Measurements from ENCODE around the gene CYFIP1. TPM values are rescaled to one million over a fixed set of nuclear protein-coding genes. Genes with fewer than 3 reads are reported as not detected.

The CYFIP1 gene
- polyA plus RNA-seq, 1 experiment, result 93.4 TPM

GRCh38 chr15:22949074-22949547 is 31.1 kb downstream of the CYFIP1 start:
- CTCF ChIA-PET, result interaction anchor here (0.7 kb wide), 1 partner anchor 12 kb away, joined by 4 read pairs; no protein-coding TSS in a partner anchor
- TF ChIP-seq, protein P1, sequence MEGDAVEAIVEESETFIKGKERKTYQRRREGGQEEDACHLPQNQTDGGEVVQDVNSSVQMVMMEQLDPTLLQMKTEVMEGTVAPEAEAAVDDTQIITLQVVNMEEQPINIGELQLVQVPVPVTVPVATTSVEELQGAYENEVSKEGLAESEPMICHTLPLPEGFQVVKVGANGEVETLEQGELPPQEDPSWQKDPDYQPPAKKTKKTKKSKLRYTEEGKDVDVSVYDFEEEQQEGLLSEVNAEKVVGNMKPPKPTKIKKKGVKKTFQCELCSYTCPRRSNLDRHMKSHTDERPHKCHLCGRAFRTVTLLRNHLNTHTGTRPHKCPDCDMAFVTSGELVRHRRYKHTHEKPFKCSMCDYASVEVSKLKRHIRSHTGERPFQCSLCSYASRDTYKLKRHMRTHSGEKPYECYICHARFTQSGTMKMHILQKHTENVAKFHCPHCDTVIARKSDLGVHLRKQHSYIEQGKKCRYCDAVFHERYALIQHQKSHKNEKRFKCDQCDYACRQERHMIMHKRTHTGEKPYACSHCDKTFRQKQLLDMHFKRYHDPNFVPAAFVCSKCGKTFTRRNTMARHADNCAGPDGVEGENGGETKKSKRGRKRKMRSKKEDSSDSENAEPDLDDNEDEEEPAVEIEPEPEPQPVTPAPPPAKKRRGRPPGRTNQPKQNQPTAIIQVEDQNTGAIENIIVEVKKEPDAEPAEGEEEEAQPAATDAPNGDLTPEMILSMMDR (IDR thresholded peaks at IDR 0.05; ENCODE audit: insufficient read depth, low read depth, low read length), result no peak
- Histone ChIP-seq H3K27me3 (ENCODE audit: control insufficient read depth, insufficient read depth, low read length) (no peaks in the 10 kb centered on the region), H3K36me3 (ENCODE audit: control insufficient read depth, insufficient read depth, low read length) (peaks cover 5% of the 10 kb centered on the region; the same call in 1 of the 2 replicates), H3K4me3 (ENCODE audit: low read depth, low read length) (no peak overlapping the region)
- DNase-seq (ENCODE audit: low read depth), result peak; percentile 4
- POLR2A ChIA-PET, result no interaction called here

DNA sequence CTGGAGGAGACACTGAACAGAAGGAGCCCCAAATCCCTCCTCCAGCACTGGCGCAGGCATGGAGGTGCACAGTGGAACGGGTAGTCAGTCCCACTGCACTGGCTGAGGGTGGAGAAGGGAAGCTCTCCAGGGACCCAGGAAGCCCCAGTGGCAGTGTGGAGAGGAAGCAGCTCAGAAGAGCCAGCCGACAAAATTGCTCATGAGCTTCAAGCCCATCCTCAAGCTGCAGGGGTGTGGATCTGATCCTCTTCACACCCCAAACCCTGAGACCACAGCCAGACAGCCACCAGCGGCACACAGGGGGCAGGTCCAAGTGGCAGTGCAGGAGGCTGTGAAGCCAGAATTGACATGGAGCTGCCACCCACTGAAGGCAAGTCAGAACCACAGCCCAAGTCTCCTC is 32.1 kb downstream of the CYFIP1 start:
- POLR2A ChIA-PET, result interaction anchor here (0.5 kb wide), 1 partner anchor 33 kb away, joined by 4 read pairs; no protein-coding TSS in a partner anchor
- CTCF ChIA-PET, result interaction anchor here (1.3 kb wide), 1 partner anchor 12 kb away, joined by 3 read pairs; no protein-coding TSS in a partner anchor
- TF ChIP-seq, protein P1 (IDR thresholded peaks at IDR 0.05; ENCODE audit: insufficient read depth, low read depth, low read length), result no peak
- peaks cover 7% of the 10 kb centered on the region for H3K36me3 ChIP-seq (ENCODE audit: control insufficient read depth, insufficient read depth, low read length)
- no peak overlapping the region for H3K4me3 ChIP-seq (ENCODE audit: low read depth, low read length)
- DNase-seq (ENCODE audit: low read depth), result no peak
- no peaks in the 10 kb centered on the region for H3K27me3 ChIP-seq (ENCODE audit: control insufficient read depth, insufficient read depth, low read length)

- TF ChIP-seq, protein P1 (IDR thresholded peaks at IDR 0.05; ENCODE audit: insufficient read depth, low read depth, low read length), result no peak
- ChIA-PET POLR2A (interaction anchor here (0.5 kb wide), 1 partner anchor 32 kb away, joined by 4 read pairs; no protein-coding TSS in a partner anchor), CTCF (interaction anchor here (1.3 kb wide), 1 partner anchor 11 kb away, joined by 3 read pairs; no protein-coding TSS in a partner anchor)
- H3K27me3 ChIP-seq (ENCODE audit: control insufficient read depth, insufficient read depth, low read length), result no peaks in the 10 kb centered on the region
- DNase-seq (ENCODE audit: low read depth), result no peak
- peaks cover 13% of the 10 kb centered on the region for H3K36me3 ChIP-seq (ENCODE audit: control insufficient read depth, insufficient read depth, low read length)
- no peak overlapping the region for H3K4me3 ChIP-seq (ENCODE audit: low read depth, low read length)
Measured at GRCh38 chr15:22947101-22948000, 32.8 kb downstream of the CYFIP1 start.

DNA sequence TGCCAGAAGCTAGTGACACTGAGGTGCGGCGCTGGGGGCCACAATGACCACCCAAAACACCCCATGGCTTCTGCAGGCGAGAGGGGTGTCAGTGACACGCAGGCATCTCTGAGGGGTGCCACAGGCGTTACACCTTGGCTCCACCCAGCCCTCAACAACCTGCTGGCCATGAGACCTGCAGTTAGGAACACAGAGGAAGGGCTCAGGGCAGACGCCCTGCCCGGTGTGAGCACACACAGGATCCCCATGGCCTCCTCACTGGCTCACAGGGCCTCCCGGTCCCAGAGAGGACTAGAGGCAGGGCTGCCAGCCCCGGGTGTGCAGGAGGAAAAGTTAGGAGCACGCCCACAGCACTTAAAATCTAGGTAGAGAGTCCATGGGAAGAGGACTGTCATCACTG is 35.1 kb downstream of the CYFIP1 start:
- DNase-seq (ENCODE audit: low read depth), result no peak
- H3K36me3 ChIP-seq (ENCODE audit: control insufficient read depth, insufficient read depth, low read length), result peaks cover 14% of the 10 kb centered on the region
- TF ChIP-seq, protein P1 (IDR thresholded peaks at IDR 0.05; ENCODE audit: insufficient read depth, low read depth, low read length), result no peak
- no peak overlapping the region for H3K4me3 ChIP-seq (ENCODE audit: low read depth, low read length)
- ChIA-PET CTCF (no interaction called here), POLR2A (no interaction called here)
- no peaks in the 10 kb centered on the region for H3K27me3 ChIP-seq (ENCODE audit: control insufficient read depth, insufficient read depth, low read length)

DNA sequence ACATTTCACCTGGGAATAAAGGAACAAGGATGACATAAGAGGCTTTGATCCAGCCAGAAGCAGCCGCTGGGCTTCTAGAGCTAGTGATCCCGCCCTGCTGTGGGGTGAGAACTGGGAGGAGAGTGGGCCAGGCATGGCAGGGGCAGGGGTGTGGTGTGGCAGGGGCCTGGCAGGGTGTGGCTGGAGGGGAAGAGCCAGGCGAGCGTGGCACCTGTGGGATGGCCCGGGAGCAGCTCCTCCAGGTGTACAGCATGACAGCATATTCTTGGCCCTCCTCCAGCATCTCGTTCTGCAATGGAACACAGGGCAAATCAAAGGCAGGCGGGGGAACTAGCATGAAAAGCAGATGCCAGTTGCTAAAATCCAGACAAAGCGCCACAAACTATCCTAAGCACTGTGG is 35.5 kb downstream of the CYFIP1 start:
- POLR2A ChIA-PET, result no interaction called here
- H3K27me3 ChIP-seq (ENCODE audit: control insufficient read depth, insufficient read depth, low read length), result no peaks in the 10 kb centered on the region
- DNase-seq (ENCODE audit: low read depth), result no peak
- peaks cover 14% of the 10 kb centered on the region for H3K36me3 ChIP-seq (ENCODE audit: control insufficient read depth, insufficient read depth, low read length)
- TF ChIP-seq, protein P1 (IDR thresholded peaks at IDR 0.05; ENCODE audit: insufficient read depth, low read depth, low read length), result no peak
- no peak overlapping the region for H3K4me3 ChIP-seq (ENCODE audit: low read depth, low read length)
- CTCF ChIA-PET, result no interaction called here
